KMS-11 (cell line): ENCODE data around the gene ARHGAP5.

Experiments
- H2AFZ ChIP-seq: fragments of 200-600 bp; sonication (generic); 2 replicates; pipeline ENCODE4 v1.6.1; 2016; ENCODE audit warnings: antibody characterized with exemption, mixed run types, low read depth
- H3K27ac ChIP-seq: fragments of 200-600 bp; sonication (generic); 2 replicates; pipeline ENCODE4 v1.6.1; 2016; ENCODE audit warnings: mild to moderate bottlenecking, mixed run types
- H3K27me3 ChIP-seq: fragments of 200-600 bp; sonication (generic); 2 replicates; pipeline ENCODE4 v1.6.1; 2017; ENCODE audit warnings: mild to moderate bottlenecking, low read depth, mixed run types, moderate library complexity; ENCODE audit not compliant: insufficient read depth
- H3K36me3 ChIP-seq: fragments of 200-600 bp; sonication (generic); 2 replicates; pipeline ENCODE4 v1.6.1; 2017; ENCODE audit warnings: mild to moderate bottlenecking, mixed run types; ENCODE audit not compliant: insufficient read depth
- H3K4me1 ChIP-seq: fragments of 200-600 bp; sonication (generic); 2 replicates; pipeline ENCODE4 v1.6.1; 2016; ENCODE audit warnings: mild to moderate bottlenecking, low read depth, mixed run types; ENCODE audit not compliant: poor library complexity, severe bottlenecking
- H3K4me2 ChIP-seq: fragments of 200-600 bp; sonication (generic); 2 replicates; pipeline ENCODE4 v1.7.0; 2016; ENCODE audit warnings: mild to moderate bottlenecking, mixed run types
- H3K4me3 ChIP-seq: fragments of 200-600 bp; sonication (generic); IDR thresholded peaks from 2 replicates; pipeline ENCODE4 v1.6.1; 2017; ENCODE audit warnings: low read depth, low read length, mixed read lengths; ENCODE audit not compliant: insufficient read depth
- H3K79me2 ChIP-seq: fragments of 200-600 bp; sonication (generic); 2 replicates; pipeline ENCODE4 v1.6.1; 2016; ENCODE audit warnings: low read depth, mixed run types; ENCODE audit not compliant: insufficient read depth
- H3K9ac ChIP-seq: fragments of 200-600 bp; sonication (generic); 2 replicates; pipeline ENCODE4 v1.6.1; 2016; ENCODE audit warnings: mild to moderate bottlenecking, mixed run types
- H4K20me1 ChIP-seq: fragments of 200-600 bp; sonication (generic); 2 replicates; pipeline ENCODE4 v1.6.1; 2016; ENCODE audit warnings: mild to moderate bottlenecking, mixed run types; ENCODE audit not compliant: insufficient read depth
- TF ChIP-seq, protein P1 (sequence below): fragments of 200-600 bp; sonication (generic); conservative IDR thresholded peaks from 2 replicates; pipeline ENCODE4 v1.6.1; 2017; ENCODE audit warnings: low read depth, mild to moderate bottlenecking, antibody characterized with exemption, low read length, moderate library complexity, mixed read lengths

The ARHGAP5 gene

GRCh38 chr14:32080001-32080510 lies 3.0 kb downstream of the ARHGAP5 start:
- TF ChIP-seq, protein P1, sequence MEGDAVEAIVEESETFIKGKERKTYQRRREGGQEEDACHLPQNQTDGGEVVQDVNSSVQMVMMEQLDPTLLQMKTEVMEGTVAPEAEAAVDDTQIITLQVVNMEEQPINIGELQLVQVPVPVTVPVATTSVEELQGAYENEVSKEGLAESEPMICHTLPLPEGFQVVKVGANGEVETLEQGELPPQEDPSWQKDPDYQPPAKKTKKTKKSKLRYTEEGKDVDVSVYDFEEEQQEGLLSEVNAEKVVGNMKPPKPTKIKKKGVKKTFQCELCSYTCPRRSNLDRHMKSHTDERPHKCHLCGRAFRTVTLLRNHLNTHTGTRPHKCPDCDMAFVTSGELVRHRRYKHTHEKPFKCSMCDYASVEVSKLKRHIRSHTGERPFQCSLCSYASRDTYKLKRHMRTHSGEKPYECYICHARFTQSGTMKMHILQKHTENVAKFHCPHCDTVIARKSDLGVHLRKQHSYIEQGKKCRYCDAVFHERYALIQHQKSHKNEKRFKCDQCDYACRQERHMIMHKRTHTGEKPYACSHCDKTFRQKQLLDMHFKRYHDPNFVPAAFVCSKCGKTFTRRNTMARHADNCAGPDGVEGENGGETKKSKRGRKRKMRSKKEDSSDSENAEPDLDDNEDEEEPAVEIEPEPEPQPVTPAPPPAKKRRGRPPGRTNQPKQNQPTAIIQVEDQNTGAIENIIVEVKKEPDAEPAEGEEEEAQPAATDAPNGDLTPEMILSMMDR, result no peak
- Histone ChIP-seq H3K36me3 (no peaks in the 10 kb centered on the region), H3K27me3 (no peaks in the 10 kb centered on the region), H3K4me3 (no peak overlapping the region), H3K9ac (no peak overlapping the region), H4K20me1 (no peaks in the 10 kb centered on the region), H2AFZ (no peak overlapping the region), H3K27ac (no peak overlapping the region), H3K4me1 (peaks cover 45% of the 10 kb centered on the region), H3K79me2 (peaks cover 24% of the 10 kb centered on the region; the same call in 1 of the 2 replicates), H3K4me2 (no peak overlapping the region)

GRCh38 chr14:32081901-32082300 lies 4.8 kb downstream of the ARHGAP5 start:
- Histone ChIP-seq H2AFZ (no peak overlapping the region), H3K9ac (no peak overlapping the region), H3K79me2 (peaks cover 24% of the 10 kb centered on the region; the same call in 1 of the 2 replicates), H3K27ac (no peak overlapping the region), H3K4me1 (peaks cover 40% of the 10 kb centered on the region), H3K27me3 (no peaks in the 10 kb centered on the region), H3K4me3 (no peak overlapping the region), H3K36me3 (no peaks in the 10 kb centered on the region), H4K20me1 (no peaks in the 10 kb centered on the region), H3K4me2 (peak overlapping the region; percentile 16; the same call in 1 of the 2 replicates)
- TF ChIP-seq, protein P1, result no peak

GRCh38 chr14:32083315-32083624 lies 6.2 kb downstream of the ARHGAP5 start:
- H3K4me3 ChIP-seq, result no peak overlapping the region
- H2AFZ ChIP-seq, result no peak overlapping the region
- H3K27ac ChIP-seq, result no peak overlapping the region
- H3K36me3 ChIP-seq, result no peaks in the 10 kb centered on the region
- no peaks in the 10 kb centered on the region for H4K20me1 ChIP-seq
- TF ChIP-seq, protein P1, result no peak
- H3K9ac ChIP-seq, result no peak overlapping the region
- H3K79me2 ChIP-seq, result peaks cover 26% of the 10 kb centered on the region; the same call in 1 of the 2 replicates
- H3K4me2 ChIP-seq, result no peak overlapping the region
- no peaks in the 10 kb centered on the region for H3K27me3 ChIP-seq
- H3K4me1 ChIP-seq, result peaks cover 40% of the 10 kb centered on the region

DNA sequence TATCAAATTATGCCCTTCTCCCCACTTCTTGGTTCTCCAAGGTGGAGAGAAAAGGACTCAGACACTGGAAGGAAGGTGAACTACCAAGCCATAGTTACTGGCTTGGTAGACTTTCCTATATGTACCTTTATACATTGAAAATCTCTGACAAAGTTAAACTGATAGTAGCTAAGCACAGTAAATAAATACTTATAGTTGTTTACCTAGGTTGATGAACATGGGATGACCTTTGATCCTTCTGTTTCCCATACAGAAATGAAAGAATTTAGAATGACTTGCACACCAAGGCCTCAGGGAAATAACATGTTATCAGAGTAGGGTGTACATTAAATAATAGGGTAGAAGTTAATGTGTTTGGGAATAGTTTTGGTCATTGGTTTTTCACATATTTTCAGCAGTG lies 6.7 kb downstream of the ARHGAP5 start:
- Histone ChIP-seq H3K4me1 (peaks cover 36% of the 10 kb centered on the region), H3K36me3 (no peaks in the 10 kb centered on the region), H3K4me3 (no peak overlapping the region), H3K27ac (no peak overlapping the region), H3K9ac (no peak overlapping the region), H4K20me1 (no peaks in the 10 kb centered on the region), H3K4me2 (no peak overlapping the region), H2AFZ (no peak overlapping the region), H3K27me3 (no peaks in the 10 kb centered on the region), H3K79me2 (peaks cover 24% of the 10 kb centered on the region; the same call in 1 of the 2 replicates)
- TF ChIP-seq, protein P1, result no peak
